Sigmoid colon (tissue), 3 donors: Measurements from ENCODE around the gene CCDC184.

Source experiments
- POLR2A ChIP-seq, 2 donors: fragments of 450-650 bp; IDR thresholded peaks; one replicate each; pipeline ENCODE4 v1.6.1; 2016; ENCODE audit warnings: antibody characterized with exemption in 2 of 2, mild to moderate bottlenecking in 2 of 2, moderate library complexity in 2 of 2
- TF ChIP-seq, protein P1 (sequence below), 4 experiments: fragments of 450-650 bp in 3 of 4; fragments of 200-600 bp in 1 of 4; IDR thresholded peaks; one replicate each; pipeline ENCODE4 v1.5.1; 2016 to 2019; ENCODE audit warnings: antibody characterized with exemption in 4 of 4, mild to moderate bottlenecking in 3 of 4, moderate library complexity in 2 of 4

DNA sequence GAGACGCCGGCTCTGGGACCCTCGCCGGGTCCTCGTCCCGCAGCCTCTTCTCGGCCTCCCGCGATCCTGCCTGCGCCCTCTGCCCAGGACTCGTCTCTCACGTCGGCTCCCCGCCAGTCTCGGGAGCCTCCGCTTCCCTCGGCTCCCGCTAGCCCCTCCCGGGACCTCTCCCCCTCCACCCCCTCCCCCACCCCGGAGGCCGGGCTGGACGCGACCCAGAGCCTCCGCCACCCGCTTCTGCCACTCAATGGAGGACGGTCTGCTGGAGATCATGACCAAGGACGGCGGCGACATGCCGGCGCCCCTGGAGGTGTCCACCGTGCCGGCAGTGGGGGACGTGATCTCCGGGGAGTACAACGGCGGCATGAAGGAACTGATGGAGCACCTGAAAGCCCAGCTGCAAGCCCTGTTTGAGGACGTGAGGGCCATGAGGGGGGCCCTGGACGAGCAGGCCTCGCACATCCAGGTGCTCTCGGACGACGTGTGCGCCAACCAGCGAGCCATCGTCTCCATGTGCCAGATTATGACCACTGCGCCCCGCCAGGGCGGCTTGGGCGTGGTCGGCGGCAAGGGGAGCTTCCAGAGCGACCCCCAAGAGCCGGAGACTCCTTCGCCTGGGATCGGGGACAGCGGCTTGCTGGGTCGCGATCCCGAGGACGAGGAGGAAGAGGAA lies 568 bp downstream of the CCDC184 start:
- no peak for TF ChIP-seq POLR2A (IDR thresholded peaks at IDR 0.05)
- TF ChIP-seq, protein P1, sequence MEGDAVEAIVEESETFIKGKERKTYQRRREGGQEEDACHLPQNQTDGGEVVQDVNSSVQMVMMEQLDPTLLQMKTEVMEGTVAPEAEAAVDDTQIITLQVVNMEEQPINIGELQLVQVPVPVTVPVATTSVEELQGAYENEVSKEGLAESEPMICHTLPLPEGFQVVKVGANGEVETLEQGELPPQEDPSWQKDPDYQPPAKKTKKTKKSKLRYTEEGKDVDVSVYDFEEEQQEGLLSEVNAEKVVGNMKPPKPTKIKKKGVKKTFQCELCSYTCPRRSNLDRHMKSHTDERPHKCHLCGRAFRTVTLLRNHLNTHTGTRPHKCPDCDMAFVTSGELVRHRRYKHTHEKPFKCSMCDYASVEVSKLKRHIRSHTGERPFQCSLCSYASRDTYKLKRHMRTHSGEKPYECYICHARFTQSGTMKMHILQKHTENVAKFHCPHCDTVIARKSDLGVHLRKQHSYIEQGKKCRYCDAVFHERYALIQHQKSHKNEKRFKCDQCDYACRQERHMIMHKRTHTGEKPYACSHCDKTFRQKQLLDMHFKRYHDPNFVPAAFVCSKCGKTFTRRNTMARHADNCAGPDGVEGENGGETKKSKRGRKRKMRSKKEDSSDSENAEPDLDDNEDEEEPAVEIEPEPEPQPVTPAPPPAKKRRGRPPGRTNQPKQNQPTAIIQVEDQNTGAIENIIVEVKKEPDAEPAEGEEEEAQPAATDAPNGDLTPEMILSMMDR (IDR thresholded peaks at IDR 0.05), result no peak
